Vein endothelial cell (primary cell): ENCODE data around the gene TLL2. TPM values are rescaled to one million over a fixed set of nuclear protein-coding genes. Genes with fewer than 3 reads are reported as not detected.

Experiments used
- total RNA-seq: library from RNA; depleted of rRNA; stranded (reverse); fragments of >200 nt; gene quantifications from 2 replicates; pipeline ENCODE4 v1.2.3, GENCODE V29; 2012

TLL2 gene
- total RNA-seq = 0.10 TPM in 1 of 2 replicates, not detected in the other

DNA sequence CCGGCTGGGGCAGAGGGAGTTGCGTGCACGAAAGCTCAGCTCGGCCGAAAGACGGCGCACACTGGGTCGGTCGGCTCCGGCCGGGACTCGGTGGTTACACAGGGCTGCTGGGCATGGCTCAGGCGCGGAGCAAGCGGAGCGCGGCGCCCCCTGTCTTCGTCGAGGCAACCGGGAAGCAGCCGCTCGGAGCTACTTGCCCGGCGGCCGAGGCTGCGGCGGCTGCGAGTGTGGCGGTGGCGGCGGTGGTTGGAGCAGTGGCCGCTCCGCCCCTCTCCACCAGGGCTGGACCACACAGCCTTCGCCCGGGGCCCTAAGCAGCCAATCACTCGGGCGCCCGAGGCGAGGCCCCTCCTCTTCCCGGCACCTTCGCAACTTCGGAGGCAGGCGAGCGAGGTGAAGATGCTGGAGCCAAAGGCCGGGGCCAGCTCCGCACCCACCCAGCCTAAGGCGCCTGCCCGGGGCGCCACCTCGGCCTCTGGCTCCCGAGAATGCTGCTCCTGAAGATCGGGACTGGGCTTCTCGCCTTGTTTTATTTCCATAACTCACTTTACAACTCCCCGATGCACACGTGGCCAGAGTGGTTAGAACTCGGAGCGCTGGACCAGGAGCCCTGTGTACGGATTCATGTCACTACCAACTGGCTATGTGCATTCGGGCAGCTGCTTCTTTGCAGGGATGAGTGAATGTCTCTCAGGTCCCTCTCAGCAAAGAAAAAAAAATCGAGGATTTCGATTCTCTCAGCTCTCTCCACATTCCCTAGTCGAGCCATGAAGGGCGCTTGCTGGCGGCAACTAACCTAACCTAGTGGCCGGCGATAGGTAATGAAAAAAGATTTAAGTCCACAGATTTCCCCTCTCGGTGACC, at the start of gene TLL2:
TLL2 (minus strand) TSS at position 229 of the 864 bp plus-strand sequence. CDS start 241 bp downstream, outside the sequence.

DNA sequence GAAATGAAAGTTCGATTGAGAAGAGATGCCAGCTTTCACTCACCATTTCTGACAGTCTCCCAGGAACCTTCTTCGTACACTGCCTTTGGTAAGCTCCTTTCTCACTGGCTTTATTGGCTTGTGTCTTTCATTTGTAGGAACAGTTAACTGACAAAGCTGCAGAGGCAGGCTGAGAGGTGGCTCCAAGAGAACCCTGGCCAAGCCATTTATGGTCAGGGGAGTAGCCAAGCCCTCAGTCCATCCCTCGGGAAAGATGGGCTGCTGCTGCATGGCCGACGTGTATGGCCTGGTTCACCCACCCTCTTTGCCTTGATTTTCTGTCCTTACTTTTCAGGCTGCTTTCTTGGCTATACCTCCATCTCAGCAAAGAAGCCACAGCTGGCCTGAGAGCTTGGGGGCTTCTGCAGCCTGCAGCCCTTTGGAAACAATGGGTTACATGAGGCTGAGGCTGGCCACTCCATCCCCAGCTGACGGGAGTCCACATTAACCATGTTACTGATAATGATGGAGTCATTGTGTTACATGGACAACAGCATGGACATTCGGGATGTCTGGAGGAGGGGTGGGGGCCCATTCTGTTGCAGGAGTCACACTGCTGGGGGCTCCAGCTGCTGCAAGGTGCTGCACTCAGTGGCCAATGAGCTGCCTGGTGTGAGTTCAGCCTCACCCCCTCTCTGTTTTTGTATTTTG, 154.7 kb downstream of the TLL2 start, which contains the start of gene OPALIN:
OPALIN (minus strand) TSS at position 152 of the 690 bp plus-strand sequence; CDS start at position 46, 106 bp downstream.

Other genes with a start within 250 kb of the TLL2 start
- not detected in 2 replicates for gene BLNK, start 242.4 kb downstream of the TLL2 start, total RNA-seq
- not detected in 2 replicates for gene DNTT, start 209.5 kb downstream of the TLL2 start, total RNA-seq
- not detected in 2 replicates for gene OPALIN, start 154.9 kb downstream of the TLL2 start, total RNA-seq
- 98.3 and 113 TPM in 2 replicates for gene TM9SF3, start 73.1 kb upstream of the TLL2 start, total RNA-seq
- gene PIK3AP1, start 206.6 kb upstream of the TLL2 start, total RNA-seq = 0.33 and 0.38 TPM in 2 replicates